B cell (primary cell): ENCODE data around the gene TRNP1. TPM values are rescaled to one million over a fixed set of nuclear protein-coding genes. Genes with fewer than 3 reads are reported as not detected.

Source experiments
- ATAC-seq: fragments of 200-7000 bp; cut with Tn5 transposase; one replicate; pipeline ENCODE4 v1.10.0; 2021; ENCODE audit warnings: low read depth, mild to moderate bottlenecking, moderate number of reproducible peaks, moderate library complexity
- CTCF ChIA-PET: fragments of 350-600 bp; sonication (Branson Sonifier 250); formaldehyde crosslinking; loops from one replicate; lab custom pipeline; 2021; ENCODE audit warnings: antibody characterized with exemption, inconsistent platforms; lab: Charles Lee
- POLR2A ChIA-PET: fragments of 350-600 bp; sonication (Branson Sonifier 250); formaldehyde crosslinking; loops from one replicate; lab custom pipeline; 2021; ENCODE audit warnings: antibody characterized with exemption; lab: Charles Lee
- DNase-seq: peaks from one replicate; pipeline ENCODE4 v3.0.0; 2013
- H2AFZ ChIP-seq: 2 replicates; pipeline ENCODE4 v1.6.1; 2012; ENCODE audit warnings: mild to moderate bottlenecking, low read depth, low read length; ENCODE audit not compliant: insufficient read depth, poor library complexity, severe bottlenecking
- H3K27ac ChIP-seq, 2 donors: 1 replicate in 1 of 2; 2 replicates in 1 of 2; pipeline ENCODE4 v1.5.1; 2012 to 2013; ENCODE audit warnings: low read length in 2 of 2, mild to moderate bottlenecking in 2 of 2, moderate library complexity in 1 of 2
- H3K27me3 ChIP-seq, 4 experiments: fragments of 200-600 bp in 1 of 4; sonication (generic) in 1 of 4; replicated peaks in 1 of 4; 1 replicate in 2 of 4; 2 replicates in 2 of 4; pipeline versions ENCODE4 v1.6.1 to v1.7.0; 2013 to 2016; ENCODE audit warnings: low read length in 3 of 4, mild to moderate bottlenecking in 2 of 4, mixed read lengths in 1 of 4, moderate library complexity in 1 of 4; ENCODE audit not compliant: insufficient read depth in 4 of 4, control insufficient read depth in 3 of 4; ENCODE audit errors: control extremely low read depth in 1 of 4
- H3K36me3 ChIP-seq, 2 experiments: replicated peaks in 1 of 2; 1 replicate in 1 of 2; 2 replicates in 1 of 2; pipeline versions ENCODE4 v1.6.1 to v1.7.1; 2013; ENCODE audit warnings: low read length in 1 of 2; ENCODE audit not compliant: insufficient read depth in 2 of 2, control insufficient read depth in 1 of 2; ENCODE audit errors: control extremely low read depth in 1 of 2, extremely low read depth in 1 of 2
- H3K4me1 ChIP-seq, 2 donors: fragments of 200-600 bp in 1 of 2; sonication (generic) in 1 of 2; 1 replicate in 1 of 2; 2 replicates in 1 of 2; pipeline versions ENCODE4 v1.5.1 to v1.6.1; 2013 to 2017; ENCODE audit warnings: low read length in 2 of 2; ENCODE audit not compliant: control insufficient read depth in 2 of 2, insufficient read depth in 2 of 2
- H3K4me2 ChIP-seq: replicated peaks from 2 replicates; pipeline ENCODE3; 2012; ENCODE audit warnings: mild to moderate bottlenecking, low read depth, low read length; ENCODE audit not compliant: poor library complexity, severe bottlenecking
- H3K4me3 ChIP-seq, 5 experiments: fragments of 200-600 bp in 1 of 5; sonication (generic) in 1 of 5; 1 replicate in 3 of 5; 2 replicates in 2 of 5; pipeline versions ENCODE4 v1.5.1 to v1.7.0; 2011 to 2016; ENCODE audit warnings: low read length in 4 of 5, mild to moderate bottlenecking in 4 of 5, low read depth in 2 of 5, control low read depth in 1 of 5, moderate library complexity in 1 of 5; ENCODE audit not compliant: insufficient read depth in 1 of 5; ENCODE audit errors: control extremely low read depth in 1 of 5, extremely low read depth in 1 of 5
- H3K79me2 ChIP-seq: fragments of 200-600 bp; sonication (generic); one replicate; pipeline ENCODE4 v1.6.0; 2016; ENCODE audit warnings: low read length; ENCODE audit not compliant: control insufficient read depth, insufficient read depth
- H3K9ac ChIP-seq: fragments of 200-600 bp; sonication (generic); 2 replicates; pipeline ENCODE4 v1.6.1; 2017; ENCODE audit warnings: mild to moderate bottlenecking, low read length, moderate library complexity
- H3K9me3 ChIP-seq, 3 donors: one replicate each; pipeline versions ENCODE4 v1.6.1 to v1.7.1; 2013; ENCODE audit warnings: low read length in 2 of 3; ENCODE audit not compliant: control insufficient read depth in 2 of 3, insufficient read depth in 1 of 3; ENCODE audit errors: control extremely low read depth in 1 of 3
- H4K20me1 ChIP-seq: 2 replicates; pipeline ENCODE4 v1.6.0; 2012; ENCODE audit warnings: mild to moderate bottlenecking, low read length; ENCODE audit not compliant: insufficient read depth, control insufficient read depth, poor library complexity, severe bottlenecking
- H3K27ac Mint-ChIP-seq: one replicate; pipeline ENCODE4 v1.8.0; 2021; ENCODE audit warnings: mixed read lengths
- H3K27me3 Mint-ChIP-seq: one replicate; pipeline ENCODE4 v1.8.0; 2021; ENCODE audit warnings: mixed read lengths
- H3K4me1 Mint-ChIP-seq: one replicate; pipeline ENCODE4 v1.8.0; 2021; ENCODE audit warnings: mixed read lengths
- H3K4me3 Mint-ChIP-seq: one replicate; pipeline ENCODE4 v1.8.0; 2021; ENCODE audit warnings: mixed read lengths
- H3K9me3 Mint-ChIP-seq: one replicate; pipeline ENCODE4 v1.8.0; 2022; ENCODE audit warnings: mixed read lengths; ENCODE audit not compliant: insufficient read depth
- CTCF ChIP-seq: fragments of 200-600 bp; IDR thresholded peaks from one replicate; pipeline ENCODE4 v1.8.0; 2022; ENCODE audit warnings: antibody characterized with exemption, mild to moderate bottlenecking
- EZH2 ChIP-seq: IDR thresholded peaks from 2 replicates; pipeline ENCODE4 v1.6.1; 2012; ENCODE audit warnings: borderline replicate concordance, low read depth, mild to moderate bottlenecking, moderate library complexity, low read length; ENCODE audit not compliant: insufficient read depth, poor library complexity, severe bottlenecking
- WGBS: methylation state at CpG from one replicate; pipeline ENCODE4 v1.1.5; 2013; ENCODE audit warnings: missing lambda C conversion rate; ENCODE audit not compliant: insufficient coverage; 5-methylcytosine and 5-hydroxymethylcytosine counted together
- intact Hi-C: fragments of 100-400 bp; cut with micrococcal nuclease; formaldehyde crosslinking; loops from one replicate; pipeline ENCODE4 v1.10.0; 2022
- polyA plus RNA-seq: library from polyadenylated mRNA; depleted of rRNA; stranded (reverse); fragments of >200 nt; gene quantifications from 2 replicates; pipeline ENCODE4 v1.2.3, GENCODE V29; 2012
- total RNA-seq, 2 donors: library from RNA; stranded (reverse); fragments of 120-200 nt in 1 of 2; gene quantifications; 1 replicate in 1 of 2; 2 replicates in 1 of 2; pipeline versions ENCODE4 v1.2.3 to v1.2.4, GENCODE V29; 2013 to 2022

Gene TRNP1
- total and polyA plus RNA-seq, 2 donors (not counting 1 experiment from before 2014, with no cell fraction given), result 0.54 to 2.3 TPM

DNA sequence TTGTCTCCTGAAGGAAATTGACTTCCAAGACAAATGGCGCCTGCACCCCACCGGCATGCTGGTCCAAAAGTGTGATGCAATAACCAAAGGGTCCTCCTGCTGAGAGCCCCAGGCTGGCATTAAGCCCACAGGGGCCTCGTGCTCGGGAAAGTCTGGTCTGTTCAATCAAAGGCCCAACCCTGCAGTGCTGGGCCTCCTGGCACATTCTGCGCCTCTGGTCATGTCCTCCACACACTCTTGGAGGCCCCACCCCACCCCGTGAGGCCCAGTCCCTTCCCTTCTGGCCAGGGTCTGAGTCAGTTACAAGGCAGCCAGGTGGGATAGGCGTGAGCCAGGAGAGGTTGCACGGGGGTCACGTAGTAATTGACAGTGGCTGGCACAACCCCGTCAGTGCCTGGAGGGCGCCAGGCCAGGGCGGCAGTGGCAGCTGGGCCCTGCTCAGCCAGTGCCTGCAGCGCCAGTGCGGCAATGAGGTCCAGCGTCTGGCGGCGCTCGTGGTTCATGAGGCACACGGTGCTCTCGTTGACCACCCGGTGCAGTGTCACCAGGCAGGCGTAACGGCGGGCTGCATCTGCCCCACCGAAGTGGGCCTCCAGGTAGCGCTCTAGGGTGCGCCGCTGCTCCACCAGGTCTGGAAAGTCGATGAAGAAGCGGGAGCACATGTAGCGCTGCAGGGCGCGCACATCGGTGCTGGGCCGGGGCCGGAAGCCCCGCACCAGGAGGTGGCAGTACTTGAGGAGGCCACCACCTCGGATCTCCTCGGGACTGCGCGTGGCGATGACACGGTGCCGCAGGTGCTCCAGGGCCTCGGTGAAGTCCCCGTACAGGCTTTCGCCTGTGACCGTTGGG, 12.4 kb downstream of the TRNP1 start:
- H3K27me3 Mint-ChIP-seq, result peaks cover 3% of the 10 kb centered on the region
- H3K4me2 ChIP-seq, result no peak overlapping the region
- no peak overlapping the region for H3K4me3 ChIP-seq
- no peak overlapping the region for H3K9ac ChIP-seq
- TF ChIP-seq CTCF (no peak), EZH2 (no peak)
- H4K20me1 ChIP-seq, result no peaks in the 10 kb centered on the region
- intact Hi-C loops, result no loop called here
- H3K9me3 ChIP-seq, result no peaks in the 10 kb centered on the region
- no peak overlapping the region for H3K27ac Mint-ChIP-seq
- DNase-seq (no peak), ATAC-seq (no peak)
- 97% methylated on average over 48 of the region's 48 CpGs for WGBS
- no peak overlapping the region for H3K4me3 Mint-ChIP-seq
- no peaks in the 10 kb centered on the region for H3K79me2 ChIP-seq
- H3K9me3 Mint-ChIP-seq, result no peaks in the 10 kb centered on the region
- ChIA-PET CTCF (no interaction called here), POLR2A (no interaction called here)
- H3K4me1 Mint-ChIP-seq, result peaks cover 22% of the 10 kb centered on the region
- peaks cover 20 to 22% of the 10 kb centered on the region in 2 donors for H3K4me1 ChIP-seq
- H3K36me3 ChIP-seq, result no peaks in the 10 kb centered on the region
- H2AFZ ChIP-seq, result no peak overlapping the region
- H3K27ac ChIP-seq, result no peak overlapping the region
- peaks cover 0 to 1% (median 0%) of the 10 kb centered on the region in 4 experiments for H3K27me3 ChIP-seq

- Histone ChIP-seq H3K27ac (no peak overlapping the region), H3K36me3 (no peaks in the 10 kb centered on the region), H3K79me2 (no peaks in the 10 kb centered on the region), H3K9me3 (no peaks in the 10 kb centered on the region), H3K4me1 (peaks cover 12 to 14% of the 10 kb centered on the region in 2 donors), H3K9ac (no peak overlapping the region), H2AFZ (no peak overlapping the region), H3K4me2 (no peak overlapping the region), H3K27me3 (peaks cover 0 to 9% (median 4%) of the 10 kb centered on the region in 4 experiments), H3K4me3 (no peak overlapping the region), H4K20me1 (no peaks in the 10 kb centered on the region)
- intact Hi-C loops, result no loop called here
- H3K4me1 Mint-ChIP-seq, result peaks cover 16% of the 10 kb centered on the region
- no peak for TF ChIP-seq EZH2
- no peak for TF ChIP-seq CTCF
- POLR2A ChIA-PET, result interaction anchor here (0.6 kb wide), 1 partner anchor 90 kb away, joined by 3 read pairs; no protein-coding TSS in a partner anchor
- H3K9me3 Mint-ChIP-seq, result no peaks in the 10 kb centered on the region
- ATAC-seq, result no peak
- WGBS, result 91% methylated on average over 10 of the region's 13 CpGs
- no peak overlapping the region for H3K4me3 Mint-ChIP-seq
- CTCF ChIA-PET, result interaction anchor here (0.8 to 1.2 kb wide), 2 partner anchors 9 to 20 kb away, joined by 4 read pairs; no protein-coding TSS in a partner anchor
- no peak overlapping the region for H3K27ac Mint-ChIP-seq
- DNase-seq, result no peak
- peaks cover 8% of the 10 kb centered on the region for H3K27me3 Mint-ChIP-seq
These were observed 13.2 kb downstream of the TRNP1 start for GRCh38 chr1:27006683-27007082.
